H7 (cell line): Measurements from ENCODE around the gene BHMT2. TPM values are rescaled to one million over a fixed set of nuclear protein-coding genes. Genes with fewer than 3 reads are reported as not detected.

Experiments
- DNase-seq: peaks from one replicate; pipeline ENCODE4 v3.0.0; 2012
- H3K27me3 ChIP-seq: 2 replicates; pipeline ENCODE4 v1.6.0; 2011; ENCODE audit warnings: mild to moderate bottlenecking, low read length; ENCODE audit not compliant: control insufficient read depth, insufficient read depth
- H3K36me3 ChIP-seq: replicated peaks from 2 replicates; pipeline ENCODE4 v1.5.1; 2011; ENCODE audit warnings: low read length; ENCODE audit not compliant: control insufficient read depth, insufficient read depth
- H3K4me3 ChIP-seq: 2 replicates; pipeline ENCODE4 v1.5.1; 2011; ENCODE audit warnings: low read depth, mild to moderate bottlenecking, control low read depth, low read length, moderate library complexity; ENCODE audit not compliant: insufficient read depth
- total RNA-seq: library from RNA; depleted of rRNA; stranded (reverse); fragments of >200 nt; shearing (Covaris generic); gene quantifications from 2 replicates; pipeline ENCODE4 v1.2.3, GENCODE V29; 2014; rRNA removed

Gene BHMT2
- not detected in 2 replicates for total RNA-seq

- DNase-seq: peak; percentile 51
- Histone ChIP-seq H3K36me3 (no peaks in the 10 kb centered on the region), H3K4me3 (no peak within 1 kb of the TSS)
These were observed at the start of gene BHMT2, which contains the start of gene DMGDH for GRCh38 chr5:79069488-79070349. TSS of gene BHMT2 (plus strand) at chr5:79069767. CDS start at chr5:79069783, 16 bp downstream. TSS of gene DMGDH (minus strand) at chr5:79069674. CDS start at chr5:79069620, 54 bp downstream.

GRCh38 chr5:79020861-79021561 lies 48.6 kb upstream of the BHMT2 start:
- no peak overlapping the region for H3K4me3 ChIP-seq
- no peaks in the 10 kb centered on the region for H3K36me3 ChIP-seq
- H3K27me3 ChIP-seq: no peaks in the 10 kb centered on the region
- peak; percentile 36 for DNase-seq

More at GRCh38 chr5:79069488-79070349, at the start of gene BHMT2, which contains the start of gene DMGDH:
- no peaks in the 10 kb centered on the region for H3K27me3 ChIP-seq

GRCh38 chr5:79021753-79022152 lies 47.8 kb upstream of the BHMT2 start:
- no peaks in the 10 kb centered on the region for H3K36me3 ChIP-seq
- no peaks in the 10 kb centered on the region for H3K27me3 ChIP-seq
- DNase-seq: no peak
- no peak overlapping the region for H3K4me3 ChIP-seq

DNA sequence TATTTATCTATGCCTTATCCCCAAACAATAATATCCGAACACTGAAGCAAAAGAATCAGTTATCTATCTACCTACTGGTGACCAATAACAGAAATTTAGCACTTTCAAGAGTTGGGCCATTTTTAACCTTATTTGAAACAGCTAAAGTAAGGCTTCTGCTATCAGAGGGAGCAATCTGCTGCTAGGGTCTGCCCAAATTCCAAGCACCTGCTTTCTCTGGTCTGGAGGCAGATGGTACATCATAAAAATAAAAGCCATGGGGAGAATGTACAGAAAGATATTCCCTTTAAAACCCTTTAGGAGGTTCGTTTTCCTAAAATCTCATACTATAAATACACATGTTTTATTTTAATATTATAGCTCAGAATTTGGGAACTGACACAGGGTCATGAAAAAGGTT lies 46.8 kb upstream of the BHMT2 start:
- Histone ChIP-seq H3K27me3 (no peaks in the 10 kb centered on the region), H3K36me3 (no peaks in the 10 kb centered on the region), H3K4me3 (no peak overlapping the region)
- DNase-seq: no peak

- no peak for DNase-seq
- H3K27me3 ChIP-seq: no peaks in the 10 kb centered on the region
- no peak overlapping the region for H3K4me3 ChIP-seq
- H3K36me3 ChIP-seq: no peaks in the 10 kb centered on the region
These were observed 46.2 kb upstream of the BHMT2 start for GRCh38 chr5:79023348-79023747.

DNA sequence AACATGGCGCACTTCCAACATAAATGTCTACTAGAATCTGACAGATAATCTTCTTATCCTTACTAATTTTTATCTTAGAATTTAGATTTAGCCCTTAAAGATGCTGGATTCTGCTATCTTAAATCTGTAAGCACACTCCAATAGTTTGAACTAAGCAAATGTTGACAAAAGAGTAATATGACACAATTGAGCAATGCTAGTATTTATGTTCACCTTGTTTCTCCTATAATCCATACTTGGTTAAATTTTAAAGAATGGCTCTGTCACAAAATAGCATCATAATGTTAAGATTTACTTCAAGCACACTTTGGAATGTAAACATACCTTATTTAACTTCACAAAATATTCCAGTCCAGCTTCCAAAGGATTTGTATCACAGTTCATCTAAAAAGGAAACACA lies 45.6 kb upstream of the BHMT2 start:
- Histone ChIP-seq H3K27me3 (no peaks in the 10 kb centered on the region), H3K4me3 (no peak overlapping the region), H3K36me3 (no peaks in the 10 kb centered on the region)
- no peak for DNase-seq

DNA sequence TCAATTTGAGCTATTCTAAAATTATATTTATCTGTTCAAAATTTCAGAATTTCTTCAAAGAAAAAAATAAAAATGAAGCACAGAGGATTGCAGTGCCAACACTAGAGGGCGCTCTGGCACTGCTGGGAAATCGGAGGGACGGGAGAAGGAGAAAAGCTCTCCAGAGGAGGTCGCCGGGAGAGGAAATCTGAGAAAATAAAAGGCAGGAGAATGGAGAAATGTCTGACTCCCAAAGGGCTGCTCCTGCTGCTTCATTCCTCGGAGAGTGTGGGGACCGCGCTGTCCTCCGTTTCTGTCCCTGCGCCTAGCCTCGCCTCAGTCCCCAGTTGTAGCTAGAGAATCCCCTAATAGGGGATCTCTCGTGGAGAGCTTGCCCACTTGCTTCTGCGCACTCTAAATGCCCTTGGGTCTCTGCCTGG lies 44.5 kb upstream of the BHMT2 start:
- H3K4me3 ChIP-seq: peak overlapping the region; percentile 24; the same call in 1 of the 2 replicates
- DNase-seq: peak; percentile 50
- H3K27me3 ChIP-seq: no peaks in the 10 kb centered on the region
- H3K36me3 ChIP-seq: no peaks in the 10 kb centered on the region

GRCh38 chr5:79030663-79031484 lies 38.7 kb upstream of the BHMT2 start:
- H3K36me3 ChIP-seq: no peaks in the 10 kb centered on the region
- H3K4me3 ChIP-seq: no peak overlapping the region
- H3K27me3 ChIP-seq: no peaks in the 10 kb centered on the region
- no peak for DNase-seq

GRCh38 chr5:79031485-79031867 lies 38.1 kb upstream of the BHMT2 start:
- Histone ChIP-seq H3K27me3 (no peaks in the 10 kb centered on the region), H3K4me3 (no peak overlapping the region), H3K36me3 (no peaks in the 10 kb centered on the region)
- no peak for DNase-seq

DNA sequence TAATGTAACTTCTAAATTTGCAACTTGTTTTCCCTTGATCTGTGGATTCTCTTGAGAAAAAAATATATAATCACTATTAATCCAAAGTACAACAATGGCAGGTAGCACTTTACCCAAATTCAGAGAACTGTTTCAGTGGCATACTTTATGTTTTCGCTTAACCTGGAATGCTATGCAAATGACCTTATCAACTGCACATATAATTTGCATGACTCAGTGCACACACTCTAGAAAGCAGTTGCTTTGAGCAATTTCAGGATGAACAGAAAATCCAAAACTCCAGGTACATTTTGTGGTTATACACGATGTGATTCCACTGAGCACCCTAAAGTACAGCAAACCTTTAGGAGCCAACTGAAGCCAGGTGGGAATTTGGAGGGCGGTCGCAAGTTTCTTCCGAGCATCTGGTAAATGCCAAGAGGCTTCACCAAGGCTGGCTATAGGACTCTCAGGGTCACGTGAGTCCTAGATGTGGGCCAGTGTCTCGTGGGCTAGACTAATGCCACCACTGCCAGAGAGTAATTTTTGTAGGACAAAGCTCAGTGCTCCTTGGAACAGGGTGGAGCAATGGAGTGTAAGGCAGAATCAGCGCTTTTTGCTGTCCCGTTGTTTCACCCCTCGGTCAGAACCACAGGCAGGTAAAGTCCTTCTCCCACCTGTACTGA lies 37.4 kb upstream of the BHMT2 start:
- DNase-seq: no peak
- no peak overlapping the region for H3K4me3 ChIP-seq
- no peaks in the 10 kb centered on the region for H3K27me3 ChIP-seq
- no peaks in the 10 kb centered on the region for H3K36me3 ChIP-seq

GRCh38 chr5:79032782-79033181 lies 36.8 kb upstream of the BHMT2 start:
- H3K4me3 ChIP-seq: no peak overlapping the region
- no peak for DNase-seq
- H3K36me3 ChIP-seq: no peaks in the 10 kb centered on the region
- no peaks in the 10 kb centered on the region for H3K27me3 ChIP-seq

DNA sequence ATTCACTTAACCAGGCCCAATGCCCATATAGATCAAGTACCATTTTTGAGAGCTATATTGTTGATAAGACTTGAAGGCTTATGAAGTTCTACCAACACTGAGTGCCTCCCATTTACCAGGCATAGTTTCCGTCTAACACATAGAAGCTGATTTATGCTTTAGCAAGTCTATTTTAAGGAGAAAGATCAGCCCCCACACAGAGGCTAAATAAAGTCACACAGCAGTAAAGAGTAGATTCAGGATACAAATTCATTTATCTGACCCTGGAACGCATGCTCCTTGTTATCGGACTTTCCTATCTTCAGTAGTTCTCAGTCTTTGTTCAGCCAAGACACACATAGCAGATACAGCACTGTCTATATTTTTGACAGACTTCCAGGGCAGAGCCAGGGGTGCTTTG lies 34.3 kb upstream of the BHMT2 start:
- no peaks in the 10 kb centered on the region for H3K27me3 ChIP-seq
- DNase-seq: no peak
- H3K36me3 ChIP-seq: no peaks in the 10 kb centered on the region
- no peak overlapping the region for H3K4me3 ChIP-seq

GRCh38 chr5:79036769-79037168 lies 32.8 kb upstream of the BHMT2 start:
- Histone ChIP-seq H3K4me3 (no peak overlapping the region), H3K27me3 (no peaks in the 10 kb centered on the region), H3K36me3 (no peaks in the 10 kb centered on the region)
- DNase-seq: no peak

DNA sequence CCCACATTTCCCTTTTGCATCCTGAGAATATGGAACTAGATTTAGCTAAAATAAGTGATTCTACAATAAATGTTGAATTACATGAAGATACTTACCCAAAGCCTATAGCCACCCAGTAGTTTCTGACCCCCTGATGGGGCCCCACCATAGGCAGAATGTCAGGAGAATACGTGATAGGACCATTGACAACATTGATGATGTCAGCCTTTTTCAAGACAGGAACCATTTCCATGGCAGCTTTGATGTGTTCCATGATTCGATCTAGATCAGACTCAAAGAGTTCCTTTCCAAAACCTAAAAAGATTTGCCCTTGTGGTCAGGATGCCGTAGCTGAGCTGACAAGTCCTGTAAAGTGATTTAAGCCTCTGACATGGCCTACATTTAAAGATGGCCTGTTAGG lies 27.4 kb upstream of the BHMT2 start:
- no peak for DNase-seq
- H3K36me3 ChIP-seq: no peaks in the 10 kb centered on the region
- no peaks in the 10 kb centered on the region for H3K27me3 ChIP-seq

More for the DNA sequence above, 27.4 kb upstream of the BHMT2 start:
- H3K4me3 ChIP-seq: no peak overlapping the region
